ENCODE measurements around the gene C2CD2.

- TF ChIP-seq CTCF (conservative IDR thresholded peaks at IDR 0.05; ENCODE audit: low read depth in 2 of 2), result no peak
- no peak for TF ChIP-seq EZH2 (IDR thresholded peaks at IDR 0.05; ENCODE audit: low read depth, unreplicated experiment)
- TF ChIP-seq JUNB (IDR thresholded peaks at IDR 0.05; ENCODE audit: unreplicated experiment), result no peak
- no peak for TF ChIP-seq POLR2AphosphoS5 (IDR thresholded peaks at IDR 0.05; ENCODE audit: low read depth)
- no peak for TF ChIP-seq CREB1 (CRISPR knock-in tag; IDR thresholded peaks at IDR 0.05; ENCODE audit: low read depth)
- no peak for TF ChIP-seq REST (IDR thresholded peaks at IDR 0.05; ENCODE audit: unreplicated experiment)
- TF ChIP-seq ZNF114 (CRISPR knock-in tag; IDR thresholded peaks at IDR 0.05), result no peak
- TF ChIP-seq STAT1 (IDR thresholded peaks at IDR 0.05; ENCODE audit: unreplicated experiment), result no peak
- no peak for TF ChIP-seq EZH2phosphoT487 (IDR thresholded peaks at IDR 0.05; ENCODE audit: unreplicated experiment)
- TF ChIP-seq ETS1 (IDR thresholded peaks at IDR 0.05), result no peak
Measured at GRCh38 chr21:41955516-41955915, 1.7 kb upstream of the C2CD2 start.
